NCI-H446 (cell line): Measurements from ENCODE around the gene LRRN4.

Experiments used
- DNase-seq, 2 experiments: peaks; one replicate each; lab custom pipeline; 2025; lab: John Stamatoyannopoulos, UW

Gene LRRN4

DNA sequence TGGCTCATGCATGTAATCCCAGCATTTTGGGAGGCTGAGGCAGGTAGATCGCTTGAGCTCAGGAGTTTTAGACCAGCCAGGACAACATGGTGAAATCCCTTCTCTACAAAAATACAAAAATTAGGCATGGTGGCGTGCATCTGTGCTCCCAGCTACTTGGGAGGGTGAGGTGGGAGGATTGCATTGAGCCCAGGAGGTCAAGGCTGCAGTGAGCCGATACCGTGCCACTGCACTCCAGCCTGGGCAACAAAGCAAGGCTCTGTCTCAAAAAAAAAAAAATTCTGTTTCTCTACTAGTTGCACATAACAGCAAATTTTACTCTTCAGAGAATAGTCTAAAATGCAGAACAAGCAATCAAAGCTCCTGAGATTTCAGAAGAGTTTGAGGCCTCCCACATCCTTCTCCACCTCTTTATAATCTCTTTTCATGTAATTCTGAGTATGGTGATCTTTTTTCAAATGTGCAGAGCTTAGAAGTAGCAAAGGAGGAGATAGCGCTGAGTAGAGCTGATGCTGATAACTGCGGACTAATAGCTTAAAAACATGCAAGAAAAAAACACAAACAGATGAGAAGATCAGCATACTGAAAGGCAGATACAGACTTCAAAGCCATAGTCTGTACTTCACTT, 23.3 kb downstream of the LRRN4 start:
- DNase-seq, result no peak

DNA sequence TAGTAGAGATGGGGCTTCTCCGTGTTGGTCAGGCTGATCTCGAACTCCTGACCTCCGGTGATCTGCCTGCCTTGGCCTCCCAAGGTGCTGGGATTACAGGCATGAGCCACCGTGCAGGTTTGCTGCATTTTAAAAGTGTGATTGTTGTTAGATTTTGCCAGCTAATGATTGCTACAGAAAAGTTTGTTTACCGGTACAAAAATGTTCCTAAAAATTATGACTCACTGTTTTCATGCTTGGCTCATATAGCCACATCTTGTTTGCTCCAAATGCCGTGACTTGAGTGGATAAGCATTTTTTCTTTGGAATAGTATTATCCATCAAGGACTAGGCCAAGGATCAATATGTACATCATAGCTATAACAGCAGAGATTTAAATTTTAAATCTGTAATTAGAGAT, 24.3 kb downstream of the LRRN4 start:
- DNase-seq, result no peak

DNA sequence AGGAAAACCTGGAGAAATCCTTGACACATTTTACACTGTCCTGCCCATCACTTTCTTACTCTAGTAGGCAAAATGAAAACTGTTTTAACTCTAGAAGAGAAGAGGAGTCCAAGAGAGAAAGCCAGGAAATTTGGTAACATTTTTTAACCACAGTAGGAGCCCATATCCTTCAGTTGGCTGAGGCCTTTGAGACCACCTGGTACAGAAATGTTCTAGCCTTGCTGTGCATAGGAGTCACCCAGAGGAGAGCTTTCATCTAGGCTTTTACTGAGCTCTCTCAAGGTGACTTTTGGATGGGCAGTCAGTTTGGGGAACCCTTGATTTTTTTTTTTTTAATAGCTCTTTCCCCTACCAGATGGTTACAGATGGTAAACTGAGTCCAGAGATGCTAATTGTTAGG, 25.0 kb downstream of the LRRN4 start:
- DNase-seq, result no peak

DNA sequence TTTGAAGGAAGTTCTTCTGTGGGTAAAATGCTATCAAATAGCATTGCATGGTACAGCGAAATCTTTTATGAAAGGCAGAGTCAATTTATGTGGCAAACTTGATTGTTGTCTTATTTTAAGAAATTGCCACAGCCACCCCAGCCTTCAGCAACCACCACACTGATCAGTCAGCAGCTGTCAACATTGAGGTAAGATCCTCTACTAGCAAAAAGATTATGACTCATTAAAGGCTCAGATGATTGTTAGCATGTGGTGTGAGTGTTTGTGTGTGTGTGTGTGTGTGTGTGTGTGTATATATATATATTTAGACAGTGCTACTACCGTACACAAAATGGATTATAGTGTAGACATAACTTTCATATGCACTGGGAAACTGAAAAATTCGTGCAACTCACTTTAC, 27.8 kb downstream of the LRRN4 start:
- no peak for DNase-seq

DNA sequence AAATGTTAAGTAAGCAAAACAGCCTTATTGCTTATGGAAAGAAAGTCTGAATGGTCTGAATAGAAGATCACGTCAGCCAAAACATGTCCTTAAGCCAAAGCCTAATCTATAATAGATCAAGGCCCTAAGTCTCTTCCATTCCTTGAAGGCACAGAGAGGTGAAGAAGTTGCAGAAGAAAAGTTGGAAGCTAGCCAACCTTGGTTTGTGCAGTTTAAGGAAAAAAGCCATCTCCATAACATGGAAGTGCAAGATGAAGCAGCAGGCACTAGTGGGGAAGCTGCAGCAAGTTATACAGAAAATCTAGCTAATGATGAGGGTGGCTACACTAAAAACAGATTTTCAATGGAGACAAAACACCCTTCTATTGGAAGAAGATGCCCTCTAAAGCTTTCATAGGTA, 29.1 kb downstream of the LRRN4 start:
- no peak for DNase-seq

DNA sequence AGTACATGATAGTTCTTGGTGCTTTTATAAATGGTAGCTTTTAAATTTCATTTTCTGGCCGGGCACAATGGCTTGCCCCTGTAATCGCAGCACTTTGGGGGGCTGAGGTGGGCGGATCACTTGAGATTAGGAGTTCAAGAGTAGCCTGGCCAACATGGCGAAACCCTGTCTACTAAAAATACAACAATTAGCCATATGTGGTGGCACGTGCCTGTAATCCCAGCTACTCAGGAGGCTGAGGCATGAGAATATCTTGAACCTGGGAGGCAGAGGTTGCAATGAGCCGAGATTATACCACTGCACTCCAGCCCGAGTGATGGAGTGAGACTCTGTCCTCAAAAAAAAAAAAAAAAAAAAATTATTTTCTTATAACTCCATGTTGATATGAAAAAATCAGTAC, 36.0 kb downstream of the LRRN4 start:
- no peak for DNase-seq

DNA sequence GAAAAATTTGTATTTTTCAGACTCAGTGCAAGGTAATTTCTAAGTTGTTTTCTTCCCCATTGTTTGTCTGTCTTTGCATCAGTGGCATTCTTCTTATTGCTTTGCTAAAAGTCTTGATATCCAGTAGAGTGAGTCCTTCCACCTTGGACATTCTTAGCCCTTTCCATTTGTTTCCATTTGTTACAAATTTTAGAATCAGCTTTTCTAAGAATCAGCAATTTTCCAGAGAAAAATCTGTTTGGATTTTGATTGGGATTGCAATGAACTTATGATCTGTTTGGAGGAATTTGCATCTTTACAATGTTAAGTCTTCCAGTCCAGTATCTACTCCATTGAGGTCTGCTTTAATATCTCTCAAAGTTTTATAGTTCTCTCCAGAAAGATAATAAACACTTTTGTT, 36.4 kb downstream of the LRRN4 start:
- DNase-seq, result no peak

DNA sequence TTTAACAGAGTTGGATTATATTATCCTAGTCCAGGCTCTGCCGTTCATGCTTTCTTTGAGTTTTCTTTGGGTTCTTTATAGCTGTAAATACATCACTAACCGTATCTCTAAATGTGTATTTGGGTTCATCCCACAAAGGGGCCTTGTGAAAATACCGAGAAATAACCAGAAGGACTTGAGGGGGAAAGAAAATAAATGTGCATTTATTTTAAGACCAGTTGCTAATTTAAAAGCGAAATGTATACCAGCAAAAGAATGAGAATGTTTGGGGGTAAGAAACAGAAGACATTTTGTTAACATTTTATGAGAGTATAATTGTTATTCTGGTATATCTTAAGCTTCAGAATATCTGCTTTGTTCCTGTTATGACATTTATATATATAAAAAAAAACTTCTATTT, 38.9 kb downstream of the LRRN4 start:
- no peak for DNase-seq

DNA sequence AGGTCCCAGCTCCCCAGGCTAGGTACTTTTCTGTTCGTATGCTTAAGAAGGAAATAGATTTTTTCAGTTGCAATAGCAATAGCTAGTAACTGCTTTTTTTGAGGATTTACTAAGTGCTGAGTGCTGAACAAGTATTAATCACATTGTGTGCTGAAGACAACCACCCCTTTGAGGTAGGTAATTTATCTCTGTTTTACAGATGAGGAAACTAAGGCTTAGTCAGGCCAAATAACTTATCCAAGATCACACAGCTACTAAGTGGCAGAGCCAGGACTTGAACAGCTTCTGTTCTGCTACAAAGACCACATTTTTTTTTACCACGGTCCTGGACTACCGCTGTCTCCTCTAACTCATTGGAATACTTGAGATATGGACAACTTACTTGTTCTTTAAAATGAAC, 39.8 kb downstream of the LRRN4 start:
- DNase-seq, result no peak

DNA sequence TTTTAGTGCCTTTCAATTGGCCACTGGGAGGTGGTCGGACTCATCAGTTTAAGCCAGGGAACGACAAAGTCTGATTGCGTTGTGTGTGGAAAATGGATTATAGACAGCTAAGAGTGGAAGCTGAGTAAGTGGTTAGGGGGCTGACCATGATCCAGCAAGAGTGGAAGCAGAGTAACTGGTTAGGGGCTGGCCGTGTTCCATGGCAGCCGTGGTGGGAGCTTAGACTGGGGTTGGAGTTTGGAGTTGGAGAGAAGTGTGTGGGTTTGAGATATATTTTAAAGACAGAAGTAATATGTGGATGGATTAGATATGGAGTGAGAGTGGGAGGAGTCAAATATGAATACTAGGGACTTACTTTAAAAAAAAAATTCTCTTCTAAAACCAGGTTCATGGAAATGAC, 41.7 kb downstream of the LRRN4 start:
- DNase-seq, result no peak

DNA sequence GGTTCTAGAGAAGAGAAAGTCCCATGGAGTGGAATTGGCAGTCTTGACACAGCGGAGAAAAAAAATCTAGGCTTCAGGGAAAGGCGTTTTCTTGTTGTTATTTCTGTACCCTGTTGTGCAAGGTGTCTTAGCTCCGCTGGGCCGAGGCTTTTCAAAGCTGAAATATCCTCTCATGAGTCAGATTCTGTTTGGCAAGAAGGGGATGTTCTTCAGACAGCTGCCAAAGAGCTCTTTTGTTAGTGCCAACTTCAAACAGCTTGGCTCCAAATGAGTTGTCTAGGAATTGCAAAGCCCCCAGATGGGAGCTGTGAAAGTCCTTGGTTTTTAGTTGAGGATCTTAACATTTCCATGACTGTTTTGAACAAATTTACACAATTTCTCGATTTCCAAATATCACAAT, 45.6 kb downstream of the LRRN4 start:
- peak; percentile 73 to 92 for DNase-seq

DNA sequence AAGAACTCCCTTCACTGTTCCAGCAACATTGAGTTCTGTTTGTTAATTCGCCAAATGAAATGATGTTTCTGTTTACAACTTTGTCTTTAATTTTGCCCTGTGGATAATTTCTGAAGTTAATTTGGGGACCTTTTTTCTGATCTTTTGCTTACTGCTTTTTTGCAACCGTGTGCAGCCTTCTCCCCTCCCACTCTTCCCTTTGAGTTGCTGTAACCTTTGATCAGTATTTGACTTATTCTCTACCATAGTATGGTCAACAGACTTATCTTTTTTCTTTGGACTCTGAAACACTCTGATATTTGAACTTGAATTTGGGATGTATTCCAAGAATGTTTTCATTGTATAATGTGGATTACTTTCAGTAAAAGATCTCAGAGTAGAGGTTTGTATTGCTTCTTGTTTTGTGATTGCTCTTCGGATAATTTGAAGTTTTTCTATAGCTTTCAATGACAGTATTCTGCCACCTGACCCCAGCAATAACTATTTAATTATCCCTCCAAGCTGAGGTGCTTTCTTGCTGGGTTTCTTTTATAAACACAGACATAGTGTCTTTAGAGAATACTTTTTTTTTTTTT, 46.2 kb downstream of the LRRN4 start:
- DNase-seq, result no peak

DNA sequence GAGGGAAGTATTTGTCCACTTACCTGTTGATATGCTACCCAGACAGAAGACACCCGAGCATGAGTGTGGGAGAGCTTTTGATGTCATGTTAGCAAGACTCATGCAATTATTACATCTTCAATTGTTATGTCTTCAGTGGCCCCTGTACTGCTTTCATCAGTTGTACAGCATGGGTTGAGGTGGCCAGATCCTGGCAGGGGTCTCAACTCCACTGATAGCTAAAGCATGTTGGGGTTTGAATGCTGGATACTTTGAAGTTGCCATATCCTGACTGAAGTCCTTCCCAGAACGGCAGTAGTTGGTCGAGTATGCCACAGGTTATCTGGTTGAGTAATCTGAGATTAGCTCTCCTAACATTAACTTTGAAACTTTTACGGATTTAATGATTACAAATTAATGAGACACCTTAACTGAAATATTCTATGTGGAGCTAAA, 46.7 kb downstream of the LRRN4 start:
- no peak for DNase-seq

DNA sequence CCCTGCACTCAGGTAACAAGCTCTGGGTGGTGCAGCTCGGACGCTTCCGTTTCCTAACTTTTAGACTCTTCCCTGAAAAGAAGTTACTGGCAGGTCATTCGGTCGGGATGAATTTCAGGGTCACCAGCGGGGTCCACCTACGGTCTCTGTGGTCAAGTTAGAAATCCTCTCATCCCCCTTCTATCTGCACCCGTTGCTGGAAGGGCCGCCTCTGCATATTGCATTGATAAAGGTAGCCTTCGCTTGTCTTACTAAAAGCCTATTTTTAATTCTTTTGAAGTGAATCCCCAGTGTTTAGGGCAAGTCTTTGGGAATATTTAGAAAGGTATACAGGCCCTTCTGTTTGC, 47.3 kb downstream of the LRRN4 start:
- DNase-seq, result no peak

DNA sequence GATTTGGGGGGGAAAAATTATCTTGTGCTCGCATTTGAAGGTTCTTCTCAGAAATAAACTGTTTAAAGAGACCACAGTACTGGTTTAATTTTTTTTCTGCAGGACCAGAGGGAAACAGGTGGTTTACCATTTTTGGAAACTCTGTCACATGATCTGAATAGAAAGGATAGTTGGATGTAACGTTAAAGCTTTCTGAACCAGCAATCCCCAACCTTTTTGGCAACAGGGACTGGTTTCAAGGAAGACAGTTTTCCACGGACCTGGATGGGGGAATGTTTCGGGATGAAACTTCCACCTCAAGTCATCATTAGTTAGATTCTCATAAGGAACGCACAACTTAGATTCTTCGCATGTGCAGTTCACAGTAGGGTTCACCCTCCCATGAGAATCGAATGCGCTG, 53.0 kb downstream of the LRRN4 start:
- DNase-seq, result no peak

DNA sequence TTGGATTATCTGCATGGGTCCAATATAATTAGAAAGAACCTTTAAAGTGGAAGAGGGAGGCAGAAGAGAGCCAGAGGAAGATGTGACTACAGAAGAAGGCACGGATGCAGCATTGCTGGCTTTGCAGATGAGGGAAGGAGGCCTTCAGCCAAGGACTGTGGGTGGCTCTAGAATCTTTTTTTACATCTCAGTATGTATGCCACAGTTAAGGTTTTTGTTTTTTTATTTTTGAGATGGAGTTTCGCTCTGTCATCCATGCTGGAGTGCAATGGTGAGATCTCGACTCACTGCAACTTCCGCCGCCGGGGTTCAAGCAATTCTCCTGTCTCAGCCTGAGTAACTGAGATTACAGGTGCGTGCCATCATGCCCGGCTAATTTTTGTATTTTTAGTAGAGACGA, 54.1 kb downstream of the LRRN4 start:
- DNase-seq, result no peak

DNA sequence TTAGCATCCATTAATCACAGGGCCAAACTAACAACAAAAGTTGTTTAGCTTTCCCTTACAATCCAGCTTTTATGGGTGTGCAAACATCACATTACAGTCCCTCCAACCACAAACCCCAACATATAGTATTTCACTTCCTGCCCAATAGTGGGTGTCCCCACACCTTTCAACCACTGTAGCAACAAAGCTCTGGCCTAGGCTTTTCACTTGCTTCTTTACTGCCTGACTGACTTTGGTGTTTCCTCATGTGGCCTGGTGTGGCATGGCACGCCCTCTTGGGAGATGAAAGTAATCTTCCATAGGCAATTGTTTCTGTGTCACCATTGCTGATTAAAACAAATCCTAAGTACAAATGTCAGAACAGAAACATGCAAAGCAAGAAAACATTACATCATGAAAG, 57.1 kb downstream of the LRRN4 start:
- DNase-seq, result no peak

DNA sequence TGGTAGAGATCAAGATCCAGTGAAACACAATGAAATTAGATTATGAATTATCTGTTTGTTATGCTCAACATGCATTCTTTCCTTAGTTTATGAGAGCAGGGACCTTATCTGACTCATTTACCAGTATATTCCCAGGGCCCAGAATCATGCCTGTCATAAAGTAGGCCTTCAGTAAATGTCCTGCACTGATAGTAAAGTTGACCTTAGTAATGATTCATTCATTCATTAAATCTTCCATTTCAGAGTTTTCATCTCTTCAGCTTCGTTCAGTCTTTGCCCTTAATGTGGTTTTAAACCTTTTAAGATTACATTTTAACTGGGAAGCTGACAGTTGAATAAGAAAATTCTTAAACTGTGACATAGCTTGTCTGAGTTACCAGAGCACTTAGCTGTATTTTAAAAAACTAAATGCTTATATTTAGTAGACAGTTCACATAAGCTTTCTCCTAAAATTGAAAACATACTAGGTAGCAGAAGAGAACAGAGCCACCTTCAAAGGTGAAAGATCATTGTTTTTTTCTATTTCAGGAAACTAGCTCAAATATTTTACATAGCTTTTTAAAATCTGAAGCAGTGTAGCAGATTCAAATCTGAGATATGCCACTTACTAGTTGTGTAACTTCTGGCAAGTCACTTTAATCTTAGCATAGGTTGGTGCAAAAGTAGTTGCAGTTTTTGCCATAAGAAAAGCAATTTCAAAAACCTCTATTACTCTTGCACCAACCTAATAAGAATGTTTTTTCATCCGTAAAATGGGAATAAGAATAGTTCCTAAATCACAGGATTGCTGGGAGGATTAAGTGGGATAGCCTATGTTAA, 62.0 kb downstream of the LRRN4 start:
- no peak for DNase-seq

DNA sequence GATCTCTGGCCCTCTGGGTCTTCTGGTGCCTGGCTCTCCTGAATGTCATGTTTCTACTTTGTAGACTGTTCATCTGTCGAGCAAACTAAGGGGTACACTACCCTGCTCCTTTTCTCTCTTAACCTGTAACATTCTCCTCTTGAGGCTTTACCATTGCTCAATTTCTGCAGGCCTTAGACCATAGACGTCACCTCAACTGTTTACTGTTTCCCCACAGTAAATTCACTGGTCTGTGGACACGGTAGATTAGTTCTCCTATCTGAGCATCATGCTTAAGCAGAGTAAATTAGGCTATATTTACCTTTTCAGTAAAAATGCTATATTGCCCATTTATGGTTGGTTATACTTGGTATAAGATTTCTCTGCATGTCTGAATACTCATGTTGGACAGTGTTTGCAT, 62.9 kb downstream of the LRRN4 start:
- no peak for DNase-seq
